Measurements from ENCODE around the gene CAMK2A.

The CAMK2A gene

GRCh38 chr5:150288361-150288760, 1.2 kb downstream of the CAMK2A start:
- Histone ChIP-seq H3K4me3 (ENCODE audit: low read depth, low read length) (no peak overlapping the region), H3K4me1 (ENCODE audit: control insufficient read depth, insufficient read depth, low read length) (no peaks in the 10 kb centered on the region; the same call in 1 of the 2 replicates), H3K9me3 (ENCODE audit: control insufficient read depth, insufficient read depth, low read depth, low read length) (no peaks in the 10 kb centered on the region), H3K27ac (ENCODE audit: extremely low read depth, low read depth, low read length) (no peak overlapping the region), H3K36me3 (ENCODE audit: control insufficient read depth in 2 of 2, insufficient read depth in 1 of 2, low read length in 2 of 2) (no peaks in the 10 kb centered on the region)
- ChIA-PET POLR2A (interaction anchor here (0.6 kb wide), 1 partner anchor 10 kb away, joined by 3 read pairs; no protein-coding TSS in a partner anchor), CTCF (interaction anchor here (0.6 to 1.7 kb wide), 2 partner anchors 11 to 32 kb away, joined by 3 to 9 read pairs; no protein-coding TSS in a partner anchor)
- TF ChIP-seq ZNF132 (tag by site-specific recombination; IDR thresholded peaks at IDR 0.05; ENCODE audit: borderline replicate concordance) (no peak), ZNF18 (tag by site-specific recombination; IDR thresholded peaks at IDR 0.05) (peak; percentile 86), ZNF747 (tag by site-specific recombination; IDR thresholded peaks at IDR 0.05) (no peak), ZSCAN4 (tag by site-specific recombination; IDR thresholded peaks at IDR 0.05) (peak; percentile 85), ZFP69B (tag by site-specific recombination; IDR thresholded peaks at IDR 0.05) (no peak), ZNF558 (tag by site-specific recombination; IDR thresholded peaks at IDR 0.05) (no peak), ZNF19 (tag by site-specific recombination; IDR thresholded peaks at IDR 0.05; ENCODE audit: low read depth) (no peak), ZNF837 (tag by site-specific recombination; IDR thresholded peaks at IDR 0.05) (no peak), GLIS1 (tag by site-specific recombination; IDR thresholded peaks at IDR 0.05) (peak; percentile 36; the same call in 1 of the 2 replicates), REPIN1 (tag by site-specific recombination; IDR thresholded peaks at IDR 0.05; ENCODE audit: low read depth) (no peak), ZNF449 (tag by site-specific recombination; IDR thresholded peaks at IDR 0.05) (no peak), BCL11A (tag by site-specific recombination; IDR thresholded peaks at IDR 0.05; ENCODE audit: low read depth) (no peak)

- ChIA-PET POLR2A (no interaction called here), CTCF (interaction anchor here (0.7 to 1.7 kb wide), 2 partner anchors 13 to 325 kb away, joined by 3 to 9 read pairs; no protein-coding TSS in a partner anchor)
- Histone ChIP-seq H3K4me3 (ENCODE audit: low read depth, low read length) (no peak overlapping the region), H3K27ac (ENCODE audit: extremely low read depth, low read depth, low read length) (no peak overlapping the region), H3K4me1 (ENCODE audit: control insufficient read depth, insufficient read depth, low read length) (no peaks in the 10 kb centered on the region; the same call in 1 of the 2 replicates), H3K36me3 (ENCODE audit: control insufficient read depth in 2 of 2, insufficient read depth in 1 of 2, low read length in 2 of 2) (no peaks in the 10 kb centered on the region), H3K9me3 (ENCODE audit: control insufficient read depth, insufficient read depth, low read depth, low read length) (no peaks in the 10 kb centered on the region)
- TF ChIP-seq KLF16 (tag by site-specific recombination; IDR thresholded peaks at IDR 0.05) (no peak), ZNF398 (tag by site-specific recombination; IDR thresholded peaks at IDR 0.05) (no peak), SCRT2 (tag by site-specific recombination; IDR thresholded peaks at IDR 0.05) (peak; percentile 72), CTCF (tag by site-specific recombination; IDR thresholded peaks at IDR 0.05) (peak; percentile 75), ZSCAN16 (tag by site-specific recombination; IDR thresholded peaks at IDR 0.05) (no peak), REST (tag by site-specific recombination; IDR thresholded peaks at IDR 0.05) (peak; percentile 46; the same call in 1 of the 2 replicates), ZBTB17 (tag by site-specific recombination; IDR thresholded peaks at IDR 0.05) (no peak)
Measured at GRCh38 chr5:150286820-150287219, 2.8 kb downstream of the CAMK2A start.

Measured in HEK293 (cell line).